HEK293T (cell line): ENCODE data around the gene DENND11.

ENCODE experiments used
- BHLHE40 ChIP-seq: fragments of 450-650 bp; IDR thresholded peaks from 2 replicates; pipeline ENCODE4 v1.6.1; 2016; ENCODE audit warnings: mild to moderate bottlenecking, moderate library complexity, borderline replicate concordance
- CTBP1 ChIP-seq: fragments of 450-650 bp; IDR thresholded peaks from 2 replicates; pipeline ENCODE4 v1.6.1; 2016; ENCODE audit warnings: borderline replicate concordance
- FOXA1 ChIP-seq: fragments of 450-650 bp; IDR thresholded peaks from 2 replicates; pipeline ENCODE4 v1.6.1; 2016; ENCODE audit warnings: mild to moderate bottlenecking
- FOXK2 ChIP-seq: fragments of 450-650 bp; IDR thresholded peaks from 2 replicates; pipeline ENCODE4 v1.6.1; 2016; ENCODE audit warnings: mild to moderate bottlenecking
- FOXM1 ChIP-seq: fragments of 450-650 bp; IDR thresholded peaks from 2 replicates; pipeline ENCODE4 v1.6.1; 2017; ENCODE audit warnings: mild to moderate bottlenecking, borderline replicate concordance
- HDGF ChIP-seq: fragments of 450-650 bp; IDR thresholded peaks from 2 replicates; pipeline ENCODE4 v1.6.1; 2017; ENCODE audit warnings: antibody characterized with exemption, borderline replicate concordance
- LEF1 ChIP-seq: fragments of 450-650 bp; IDR thresholded peaks from 2 replicates; pipeline ENCODE4 v1.6.1; 2017; ENCODE audit warnings: mild to moderate bottlenecking, borderline replicate concordance
- NFRKB ChIP-seq: fragments of 450-650 bp; IDR thresholded peaks from 2 replicates; pipeline ENCODE4 v1.6.1; 2016; ENCODE audit warnings: mild to moderate bottlenecking, moderate library complexity
- PKNOX1 ChIP-seq: fragments of 450-650 bp; IDR thresholded peaks from 2 replicates; pipeline ENCODE4 v1.6.1; 2016
- SP1 ChIP-seq: fragments of 450-650 bp; IDR thresholded peaks from 2 replicates; pipeline ENCODE4 v1.6.1; 2017
- SUZ12 ChIP-seq: fragments of 450-650 bp; IDR thresholded peaks from 2 replicates; pipeline ENCODE4 v1.6.1; 2016; ENCODE audit warnings: mild to moderate bottlenecking
- TARDBP ChIP-seq: fragments of 450-650 bp; IDR thresholded peaks from 2 replicates; pipeline ENCODE4 v1.6.1; 2016
- ZNF384 ChIP-seq: fragments of 450-650 bp; IDR thresholded peaks from 2 replicates; pipeline ENCODE4 v1.6.1; 2016

- TF ChIP-seq SP1 (no peak), HDGF (no peak), FOXK2 (no peak), SUZ12 (no peak), CTBP1 (no peak), FOXM1 (no peak), PKNOX1 (no peak), BHLHE40 (no peak), NFRKB (no peak), TARDBP (no peak), ZNF384 (no peak), LEF1 (no peak), FOXA1 (no peak)
These were observed 47.4 kb downstream of the DENND11 start for GRCh38 chr7:141654551-141654950.
